HG02840 (cell line): ENCODE data around the gene CYP4Z1.
"Not testable (repeated sequence)": the region's sequence is repeated elsewhere in the genome, so short reads cannot be mapped to it uniquely, and the experiment has no call there.

Experiments
- ATAC-seq: cut with Tn5 transposase; IDR thresholded peaks from one replicate; pipeline ENCODE4 v1.9.1; 2021; ENCODE audit warnings: mild to moderate bottlenecking, moderate library complexity, moderate number of reproducible peaks; ENCODE audit not compliant: unreplicated experiment, low FRiP score

The CYP4Z1 gene, protein sequence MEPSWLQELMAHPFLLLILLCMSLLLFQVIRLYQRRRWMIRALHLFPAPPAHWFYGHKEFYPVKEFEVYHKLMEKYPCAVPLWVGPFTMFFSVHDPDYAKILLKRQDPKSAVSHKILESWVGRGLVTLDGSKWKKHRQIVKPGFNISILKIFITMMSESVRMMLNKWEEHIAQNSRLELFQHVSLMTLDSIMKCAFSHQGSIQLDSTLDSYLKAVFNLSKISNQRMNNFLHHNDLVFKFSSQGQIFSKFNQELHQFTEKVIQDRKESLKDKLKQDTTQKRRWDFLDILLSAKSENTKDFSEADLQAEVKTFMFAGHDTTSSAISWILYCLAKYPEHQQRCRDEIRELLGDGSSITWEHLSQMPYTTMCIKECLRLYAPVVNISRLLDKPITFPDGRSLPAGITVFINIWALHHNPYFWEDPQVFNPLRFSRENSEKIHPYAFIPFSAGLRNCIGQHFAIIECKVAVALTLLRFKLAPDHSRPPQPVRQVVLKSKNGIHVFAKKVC

GRCh38 chr1:47067097-47067594, at the start of gene CYP4Z1:
CYP4Z1 (plus strand) TSS chr1:47067231; CDS start chr1:47067491, 260 bp downstream.
- ATAC-seq = no peak

- no peak for ATAC-seq
Measured at GRCh38 chr1:47021070-47021469, 46.0 kb upstream of the CYP4Z1 start.

- no peak for ATAC-seq
Measured at GRCh38 chr1:47023268-47024140, 43.5 kb upstream of the CYP4Z1 start, which contains the start of gene CYP4X1. CYP4X1 (plus strand) TSS chr1:47023669; CDS start chr1:47023818, 149 bp downstream.

- no peak for ATAC-seq
Measured at GRCh38 chr1:47024141-47024801, 42.8 kb upstream of the CYP4Z1 start.

DNA sequence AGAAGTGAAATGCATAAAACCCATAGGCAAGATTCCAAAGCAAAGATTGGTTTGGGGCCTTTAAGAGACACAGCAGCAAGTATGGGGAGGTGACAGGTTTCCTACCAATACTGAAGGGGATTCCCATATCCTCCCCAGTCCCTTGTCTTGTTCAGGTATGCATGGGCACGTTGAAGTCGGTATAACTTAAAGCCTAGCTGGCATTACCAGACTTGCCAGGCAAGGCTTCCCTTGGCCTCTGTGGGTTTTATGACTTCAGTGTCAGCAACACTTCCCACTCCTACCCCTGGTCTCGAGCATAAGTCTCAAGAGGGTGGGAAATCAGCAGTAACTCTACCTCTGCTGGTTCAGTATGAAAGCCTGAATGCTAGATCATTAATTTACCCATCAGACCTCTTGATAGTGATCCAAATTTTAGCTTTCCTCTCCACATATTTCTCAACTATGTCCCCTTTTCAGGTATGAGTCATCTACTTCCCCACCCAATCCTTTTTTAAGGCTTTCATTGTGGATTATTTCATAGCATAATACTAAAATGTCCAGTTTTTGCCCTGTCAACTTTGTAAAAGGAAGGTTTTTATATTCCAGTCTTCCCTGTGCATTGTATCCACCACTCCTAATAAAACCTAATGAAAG, 36.7 kb upstream of the CYP4Z1 start:
- no peak for ATAC-seq

- no peak for ATAC-seq
Measured at GRCh38 chr1:47031059-47031458, 36.0 kb upstream of the CYP4Z1 start.

- ATAC-seq = no peak
Measured at GRCh38 chr1:47031585-47031984, 35.4 kb upstream of the CYP4Z1 start.

GRCh38 chr1:47036764-47037163, 30.3 kb upstream of the CYP4Z1 start:
- no peak for ATAC-seq

DNA sequence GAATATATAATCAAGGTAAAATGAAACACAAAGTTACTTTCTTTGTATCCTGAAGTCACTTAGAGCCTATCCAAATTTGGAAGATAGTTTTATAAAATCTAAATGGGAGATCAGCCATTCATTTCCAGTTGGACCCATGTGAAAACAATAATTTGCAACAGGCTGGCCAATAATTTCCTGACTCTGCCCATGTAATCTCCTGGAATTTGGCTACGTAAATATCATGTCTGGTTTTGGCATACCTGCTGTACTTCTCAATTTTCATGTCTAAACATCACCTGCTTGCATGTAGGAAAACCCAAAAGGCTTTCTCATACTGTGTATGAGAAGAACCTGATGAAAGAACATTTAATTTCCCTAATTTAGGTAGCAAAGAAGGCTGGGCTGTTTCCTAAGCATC, 7.7 kb upstream of the CYP4Z1 start:
- ATAC-seq = no peak

- not testable (repeated sequence) for ATAC-seq
Measured at GRCh38 chr1:47069080-47069479, 2.0 kb downstream of the CYP4Z1 start.

DNA sequence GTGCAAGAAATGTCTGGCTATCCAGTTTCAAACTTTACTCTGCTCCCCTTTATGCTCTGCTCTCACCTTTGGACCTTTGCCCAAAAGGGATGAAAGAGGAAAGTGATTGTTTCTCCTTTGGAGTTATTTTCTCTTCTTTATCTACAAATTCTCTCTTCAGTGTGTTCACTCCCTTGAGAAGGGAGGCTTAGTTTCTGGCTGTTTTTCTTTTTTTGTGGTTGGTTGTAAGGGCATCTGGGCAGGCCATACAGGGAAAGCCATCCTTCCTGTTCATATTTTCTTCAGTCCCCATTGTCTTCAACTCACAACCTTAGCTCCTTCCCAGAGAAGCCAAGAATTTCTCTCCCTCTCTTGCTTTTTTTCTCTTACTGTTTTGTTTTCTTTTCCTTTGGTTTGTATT, 2.5 kb downstream of the CYP4Z1 start:
- ATAC-seq = not testable (repeated sequence)

GRCh38 chr1:47089356-47089755, 22.3 kb downstream of the CYP4Z1 start:
- not testable (repeated sequence) for ATAC-seq

DNA sequence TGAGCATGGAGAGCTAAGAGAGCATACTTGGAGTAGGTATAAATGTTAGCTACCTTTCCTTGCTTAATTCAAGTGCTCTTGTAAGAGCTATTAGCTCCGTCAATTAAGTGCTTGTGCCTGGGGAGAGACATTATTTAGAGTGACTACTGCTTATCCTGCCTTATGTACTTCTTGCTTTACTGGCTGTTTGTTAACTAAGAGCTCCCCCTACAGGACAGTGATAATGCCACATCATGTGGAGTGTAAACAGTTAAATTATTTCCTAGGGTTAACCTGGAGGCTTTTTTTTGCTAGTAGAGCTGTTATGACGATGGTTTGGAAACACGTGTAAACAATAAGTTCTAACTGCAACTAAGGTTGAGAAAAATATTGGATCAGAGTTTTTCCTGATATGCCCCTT, 24.4 kb downstream of the CYP4Z1 start:
- not testable (repeated sequence) for ATAC-seq

- ATAC-seq = no peak
Measured at GRCh38 chr1:47104816-47105215, 37.8 kb downstream of the CYP4Z1 start.

- no peak for ATAC-seq
Measured at GRCh38 chr1:47106792-47107191, 39.8 kb downstream of the CYP4Z1 start.

- not testable (repeated sequence) for ATAC-seq
Measured at GRCh38 chr1:47107851-47108574, 41.0 kb downstream of the CYP4Z1 start.

GRCh38 chr1:47109482-47109881, 42.5 kb downstream of the CYP4Z1 start:
- not testable (repeated sequence) for ATAC-seq

DNA sequence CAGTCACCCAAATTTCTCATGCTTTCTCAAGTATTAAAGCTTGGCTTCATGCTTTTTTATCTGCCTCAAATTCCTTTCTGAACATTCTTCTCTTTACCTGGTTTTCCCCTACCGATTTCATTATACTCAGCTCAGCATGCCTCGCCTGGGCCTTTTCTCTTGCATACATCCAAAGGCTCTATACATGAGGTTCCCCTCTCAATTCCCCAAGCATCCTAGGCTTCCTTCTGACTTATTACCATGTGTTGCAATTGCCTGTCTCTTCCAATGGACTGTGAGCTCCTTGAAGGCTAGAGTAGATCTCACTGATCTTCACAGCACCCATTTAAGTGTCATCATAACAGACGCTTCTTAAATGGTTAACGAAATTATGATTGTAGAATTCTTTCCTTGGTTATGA, 46.1 kb downstream of the CYP4Z1 start:
- no peak for ATAC-seq

DNA sequence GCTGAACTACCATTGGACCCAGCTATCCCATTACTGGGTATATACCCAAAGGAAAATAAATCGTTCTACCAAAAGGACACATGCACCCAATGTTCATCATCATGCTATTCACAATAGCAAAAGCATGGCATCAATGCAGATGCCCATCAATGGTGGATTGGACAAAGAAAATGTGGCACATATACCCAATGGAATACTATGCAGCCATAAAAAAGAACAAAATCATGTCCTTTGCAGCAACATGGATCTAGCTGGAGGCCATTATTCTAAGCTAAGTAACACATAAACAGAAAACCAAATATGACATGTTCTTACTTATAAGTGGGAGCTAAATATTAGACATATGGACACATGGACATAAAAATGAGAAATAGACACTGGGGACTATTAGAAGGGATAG, 54.0 kb downstream of the CYP4Z1 start:
- not testable (repeated sequence) for ATAC-seq
